ENCODE measurements around the gene UBE2H. TPM values are rescaled to one million over a fixed set of nuclear protein-coding genes. Genes with fewer than 3 reads are reported as not detected.
A peak's percentile ranks its signal among the peaks of the same experiment; 100 is the strongest.

The UBE2H gene
- total and polyA plus RNA-seq, 9 donors = 48.9 to 96.3 (median 84.4) TPM

GRCh38 chr7:129804890-129805719, 147.7 kb downstream of the UBE2H start:
- no peaks in the 10 kb centered on the region for H3K9me3 ChIP-seq (replicated peaks; ENCODE audit: control insufficient read depth, low read depth, low read length)
- peaks cover 4% of the 10 kb centered on the region for H3K27me3 ChIP-seq (ENCODE audit: control insufficient read depth, insufficient read depth, low read length)
- H3K4me3 ChIP-seq (ENCODE audit: low read length) = peak overlapping the region; percentile 19
- no peaks in the 10 kb centered on the region for H3K36me3 ChIP-seq (ENCODE audit: control insufficient read depth, insufficient read depth, low read length)
- H3K27ac ChIP-seq (ENCODE audit: low read length) = peak overlapping the region; percentile 91
- H3K4me1 ChIP-seq (ENCODE audit: control insufficient read depth, insufficient read depth, low read length) = peaks cover 34% of the 10 kb centered on the region
- WGBS (ENCODE audit: insufficient coverage) = 61% methylated on average over 7 of the region's 11 CpGs
- peak; percentile 27 for DNase-seq

DNA sequence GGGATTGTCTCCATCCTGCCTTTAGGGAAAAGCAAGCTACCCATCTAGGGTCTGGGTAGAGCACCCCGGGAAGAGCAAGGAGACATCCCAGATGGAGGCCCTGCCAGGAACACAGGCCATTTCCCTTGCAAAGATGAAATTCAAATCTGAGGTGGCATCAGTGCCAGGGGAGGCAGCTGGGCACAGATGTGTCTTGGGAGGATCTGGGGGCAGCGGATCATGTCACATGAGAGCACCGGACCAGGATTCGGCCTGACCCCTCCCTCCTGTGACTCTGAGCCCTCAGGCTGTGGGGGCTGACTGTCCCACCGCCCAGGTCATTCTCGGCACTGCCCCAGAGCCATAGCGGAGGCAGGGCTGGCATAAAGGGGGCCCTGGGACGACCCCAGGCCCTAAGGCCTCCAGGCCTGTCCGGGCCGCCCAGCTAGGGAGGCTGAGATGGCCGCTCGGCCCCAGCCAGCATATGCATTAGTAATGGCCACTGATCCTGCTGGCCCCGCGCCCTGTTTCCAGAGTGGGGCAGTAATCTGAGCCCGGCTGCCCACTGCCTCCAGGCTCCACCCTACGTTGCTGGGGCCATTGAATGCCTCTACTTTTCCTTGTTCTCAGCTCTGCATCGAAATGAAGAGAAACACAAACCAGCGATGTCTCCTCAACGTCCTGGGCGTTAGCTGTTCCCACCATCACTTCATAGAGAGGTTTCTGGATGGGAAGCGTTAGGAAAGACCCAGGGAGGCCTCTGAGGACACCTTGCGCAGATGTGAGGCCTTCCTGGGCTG, 148.5 kb downstream of the UBE2H start:
- peak overlapping the region; percentile 91 for H3K27ac ChIP-seq (ENCODE audit: low read length)
- no peaks in the 10 kb centered on the region for H3K9me3 ChIP-seq (replicated peaks; ENCODE audit: control insufficient read depth, low read depth, low read length)
- H3K4me1 ChIP-seq (ENCODE audit: control insufficient read depth, insufficient read depth, low read length) = peaks cover 42% of the 10 kb centered on the region
- peaks cover 4% of the 10 kb centered on the region for H3K27me3 ChIP-seq (ENCODE audit: control insufficient read depth, insufficient read depth, low read length)
- 68% methylated on average over 17 of the region's 22 CpGs for WGBS (ENCODE audit: insufficient coverage)
- peak; percentile 72 for DNase-seq
- no peaks in the 10 kb centered on the region for H3K36me3 ChIP-seq (ENCODE audit: control insufficient read depth, insufficient read depth, low read length)
- H3K4me3 ChIP-seq (ENCODE audit: low read length) = peak overlapping the region; percentile 19

- Histone ChIP-seq H3K4me3 (ENCODE audit: low read length) (no peak overlapping the region), H3K36me3 (ENCODE audit: control insufficient read depth, insufficient read depth, low read length) (no peaks in the 10 kb centered on the region), H3K27ac (ENCODE audit: low read length) (peak overlapping the region; percentile 91), H3K27me3 (ENCODE audit: control insufficient read depth, insufficient read depth, low read length) (peaks cover 4% of the 10 kb centered on the region), H3K9me3 (replicated peaks; ENCODE audit: control insufficient read depth, low read depth, low read length) (no peaks in the 10 kb centered on the region), H3K4me1 (ENCODE audit: control insufficient read depth, insufficient read depth, low read length) (peaks cover 49% of the 10 kb centered on the region)
- DNase-seq = no peak
- 77% methylated on average over 8 of the region's 17 CpGs for WGBS (ENCODE audit: insufficient coverage)
Observed at GRCh38 chr7:129803546-129804081, 149.1 kb downstream of the UBE2H start.

DNA sequence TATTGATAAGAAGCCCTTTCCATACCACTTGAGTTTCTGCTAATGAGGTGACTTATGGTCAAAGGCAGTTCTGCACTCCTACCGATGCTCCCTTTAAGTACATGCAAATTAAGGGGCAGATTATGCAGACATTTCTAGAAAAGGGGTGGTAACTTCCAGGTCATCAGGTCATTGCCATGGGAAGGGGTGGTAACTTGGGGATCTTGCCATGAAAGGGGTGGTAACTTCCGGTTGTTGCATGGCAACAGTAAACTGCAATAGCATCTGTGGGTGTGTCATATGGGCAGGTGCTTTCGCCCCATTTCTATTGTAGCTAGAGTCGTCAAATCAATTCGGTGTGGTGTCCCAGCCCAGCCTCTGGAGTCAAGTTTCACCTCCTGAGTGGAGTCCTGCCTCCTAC, 150.9 kb downstream of the UBE2H start:
- 52% methylated on average over 5 of the region's 5 CpGs for WGBS (ENCODE audit: insufficient coverage)
- no peak overlapping the region for H3K4me3 ChIP-seq (ENCODE audit: low read length)
- H3K27ac ChIP-seq (ENCODE audit: low read length) = no peak overlapping the region
- H3K4me1 ChIP-seq (ENCODE audit: control insufficient read depth, insufficient read depth, low read length) = peaks cover 65% of the 10 kb centered on the region
- no peak for DNase-seq
- H3K9me3 ChIP-seq (replicated peaks; ENCODE audit: control insufficient read depth, low read depth, low read length) = no peaks in the 10 kb centered on the region
- H3K36me3 ChIP-seq (ENCODE audit: control insufficient read depth, insufficient read depth, low read length) = no peaks in the 10 kb centered on the region
- peaks cover 4% of the 10 kb centered on the region for H3K27me3 ChIP-seq (ENCODE audit: control insufficient read depth, insufficient read depth, low read length)

DNA sequence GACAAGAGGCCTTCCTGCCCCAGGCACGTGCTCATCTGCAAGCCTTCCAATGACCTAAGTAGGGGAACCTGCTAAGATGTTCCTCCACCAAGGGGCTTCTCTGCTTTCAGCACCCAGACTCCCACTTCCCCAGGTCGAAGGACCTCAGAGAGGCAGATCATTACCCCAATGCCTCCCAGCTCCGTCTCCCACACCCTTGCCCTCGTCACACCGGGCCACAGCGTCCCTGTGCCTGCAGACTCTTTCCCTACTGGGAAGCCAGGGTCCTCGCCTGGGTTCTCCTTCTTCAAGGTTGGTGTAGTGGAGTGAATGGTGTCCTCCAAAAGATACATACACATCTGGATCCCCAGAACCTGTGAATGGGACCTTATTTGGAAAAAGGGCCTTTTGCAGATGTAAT, 151.9 kb downstream of the UBE2H start:
- H3K27me3 ChIP-seq (ENCODE audit: control insufficient read depth, insufficient read depth, low read length) = peaks cover 4% of the 10 kb centered on the region
- DNase-seq = no peak
- H3K4me1 ChIP-seq (ENCODE audit: control insufficient read depth, insufficient read depth, low read length) = peaks cover 72% of the 10 kb centered on the region
- WGBS (ENCODE audit: insufficient coverage) = 75% methylated on average over 2 of the region's 7 CpGs
- no peak overlapping the region for H3K27ac ChIP-seq (ENCODE audit: low read length)
- H3K36me3 ChIP-seq (ENCODE audit: control insufficient read depth, insufficient read depth, low read length) = no peaks in the 10 kb centered on the region
- no peak overlapping the region for H3K4me3 ChIP-seq (ENCODE audit: low read length)
- H3K9me3 ChIP-seq (replicated peaks; ENCODE audit: control insufficient read depth, low read depth, low read length) = no peaks in the 10 kb centered on the region

GRCh38 chr7:129799350-129799955, 153.3 kb downstream of the UBE2H start:
- H3K36me3 ChIP-seq (ENCODE audit: control insufficient read depth, insufficient read depth, low read length) = no peaks in the 10 kb centered on the region
- peaks cover 61% of the 10 kb centered on the region for H3K4me1 ChIP-seq (ENCODE audit: control insufficient read depth, insufficient read depth, low read length)
- 59% methylated on average over 9 of the region's 13 CpGs for WGBS (ENCODE audit: insufficient coverage)
- H3K9me3 ChIP-seq (replicated peaks; ENCODE audit: control insufficient read depth, low read depth, low read length) = no peaks in the 10 kb centered on the region
- no peak for DNase-seq
- peak overlapping the region; percentile 90 for H3K27ac ChIP-seq (ENCODE audit: low read length)
- no peak overlapping the region for H3K4me3 ChIP-seq (ENCODE audit: low read length)
- H3K27me3 ChIP-seq (ENCODE audit: control insufficient read depth, insufficient read depth, low read length) = peaks cover 4% of the 10 kb centered on the region

GRCh38 chr7:129798616-129799349, 154.0 kb downstream of the UBE2H start:
- H3K27me3 ChIP-seq (ENCODE audit: control insufficient read depth, insufficient read depth, low read length) = peaks cover 4% of the 10 kb centered on the region
- H3K9me3 ChIP-seq (replicated peaks; ENCODE audit: control insufficient read depth, low read depth, low read length) = no peaks in the 10 kb centered on the region
- no peak for DNase-seq
- H3K36me3 ChIP-seq (ENCODE audit: control insufficient read depth, insufficient read depth, low read length) = no peaks in the 10 kb centered on the region
- peak overlapping the region; percentile 90 for H3K27ac ChIP-seq (ENCODE audit: low read length)
- WGBS (ENCODE audit: insufficient coverage) = 86% methylated on average over 14 of the region's 16 CpGs
- H3K4me3 ChIP-seq (ENCODE audit: low read length) = no peak overlapping the region
- peaks cover 57% of the 10 kb centered on the region for H3K4me1 ChIP-seq (ENCODE audit: control insufficient read depth, insufficient read depth, low read length)

GRCh38 chr7:129797214-129797789, 155.5 kb downstream of the UBE2H start:
- DNase-seq = no peak
- Histone ChIP-seq H3K9me3 (replicated peaks; ENCODE audit: control insufficient read depth, low read depth, low read length) (no peaks in the 10 kb centered on the region), H3K36me3 (ENCODE audit: control insufficient read depth, insufficient read depth, low read length) (no peaks in the 10 kb centered on the region), H3K4me3 (ENCODE audit: low read length) (no peak overlapping the region), H3K4me1 (ENCODE audit: control insufficient read depth, insufficient read depth, low read length) (peaks cover 48% of the 10 kb centered on the region), H3K27me3 (ENCODE audit: control insufficient read depth, insufficient read depth, low read length) (peaks cover 4% of the 10 kb centered on the region), H3K27ac (ENCODE audit: low read length) (peak overlapping the region; percentile 90)
- WGBS (ENCODE audit: insufficient coverage) = no CpG with 5 or more reads among the region's 7 CpGs

DNA sequence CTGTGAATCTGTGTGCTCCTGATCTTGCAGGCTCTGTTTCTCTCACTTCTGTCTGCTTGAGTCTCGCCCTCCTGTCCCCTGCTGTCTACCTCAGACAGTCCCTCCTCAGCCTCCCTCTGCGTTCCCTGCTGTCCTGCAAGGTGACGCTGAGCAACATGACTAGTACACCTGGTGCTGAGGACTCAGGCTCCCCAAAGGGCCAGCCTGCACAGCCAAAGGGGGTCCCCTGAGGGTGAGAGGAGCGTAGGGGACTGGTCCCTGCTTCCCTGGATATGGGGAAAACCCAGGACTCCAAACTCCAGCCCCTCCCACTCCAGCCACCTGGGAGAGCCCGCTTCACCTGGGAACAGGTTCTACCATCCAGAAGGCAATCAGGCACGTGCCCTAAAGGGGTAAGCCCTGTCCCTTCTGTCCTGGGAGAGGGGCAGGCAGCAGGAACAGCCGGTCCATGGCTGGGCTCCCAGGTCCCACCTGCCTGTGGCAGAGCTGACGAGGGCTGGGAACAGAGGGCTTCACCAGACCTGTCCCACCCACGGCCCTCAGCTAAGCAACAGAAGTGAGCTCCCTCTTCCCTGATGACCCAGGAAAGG, 156.5 kb downstream of the UBE2H start:
- H3K4me1 ChIP-seq (ENCODE audit: control insufficient read depth, insufficient read depth, low read length) = peaks cover 48% of the 10 kb centered on the region
- H3K4me3 ChIP-seq (ENCODE audit: low read length) = no peak overlapping the region
- H3K9me3 ChIP-seq (replicated peaks; ENCODE audit: control insufficient read depth, low read depth, low read length) = no peaks in the 10 kb centered on the region
- no peaks in the 10 kb centered on the region for H3K36me3 ChIP-seq (ENCODE audit: control insufficient read depth, insufficient read depth, low read length)
- DNase-seq = no peak
- peaks cover 4% of the 10 kb centered on the region for H3K27me3 ChIP-seq (ENCODE audit: control insufficient read depth, insufficient read depth, low read length)
- no peak overlapping the region for H3K27ac ChIP-seq (ENCODE audit: low read length)
- 77% methylated on average over 3 of the region's 9 CpGs for WGBS (ENCODE audit: insufficient coverage)

Data from muscle of leg (tissue), 11 donors.